Stimulated activated CD4-positive, alpha-beta T cell treated with anti-CD3 and anti-CD28 coated beads, Interleukin-1b, Interleukin-23, amount 100 ng/mL, for 1 hour (primary cell): ENCODE measurements around the gene ELOVL6.
"Not testable (repeated sequence)": the region's sequence is repeated elsewhere in the genome, so short reads cannot be mapped to it uniquely, and the experiment has no call there.

Experiments used
- DNase-seq, 2 donors: peaks; one replicate each; pipeline ENCODE4 v3.0.0-alpha.2; 2020; ENCODE audit warnings: low read depth in 2 of 2

The ELOVL6 gene

DNA sequence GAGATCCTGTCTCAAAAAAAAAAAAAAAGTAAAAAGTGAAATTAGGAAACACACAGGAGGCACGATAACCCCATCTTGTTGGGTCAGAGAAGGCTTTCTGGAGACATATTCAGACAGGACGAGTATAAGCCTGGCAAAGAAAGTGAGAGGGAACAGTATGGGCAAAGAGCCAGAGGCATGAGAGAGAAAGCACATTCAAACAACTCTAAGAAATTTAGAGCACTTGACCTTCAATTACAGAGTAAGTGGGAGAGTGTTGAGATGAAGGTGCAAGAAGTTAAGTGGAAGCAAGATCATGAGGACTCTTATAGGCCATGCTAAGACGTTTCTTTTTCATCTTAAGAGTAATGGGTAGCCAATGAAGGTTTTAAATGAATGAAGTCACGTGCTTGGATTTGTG, 70.4 kb downstream of the ELOVL6 start:
- no peak for DNase-seq

DNA sequence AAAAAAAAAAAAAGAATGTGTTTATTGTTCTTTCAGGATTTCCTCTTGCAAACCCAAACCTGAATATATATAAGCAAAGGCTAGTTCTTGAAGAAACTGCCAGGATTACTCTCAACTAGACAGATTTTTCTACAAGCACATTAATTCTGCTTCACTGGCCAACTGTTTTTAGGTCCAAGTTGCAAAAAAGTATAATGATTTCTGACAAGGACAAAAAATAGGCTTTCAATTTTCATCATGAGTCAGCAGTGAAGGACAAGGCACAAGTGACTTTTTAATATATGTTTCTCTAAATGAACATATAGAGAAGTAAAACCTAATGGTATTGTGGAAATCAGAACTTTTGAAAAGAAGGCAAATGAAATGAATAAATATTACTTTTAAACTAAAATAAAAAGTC, 73.7 kb downstream of the ELOVL6 start:
- no peak for DNase-seq

DNA sequence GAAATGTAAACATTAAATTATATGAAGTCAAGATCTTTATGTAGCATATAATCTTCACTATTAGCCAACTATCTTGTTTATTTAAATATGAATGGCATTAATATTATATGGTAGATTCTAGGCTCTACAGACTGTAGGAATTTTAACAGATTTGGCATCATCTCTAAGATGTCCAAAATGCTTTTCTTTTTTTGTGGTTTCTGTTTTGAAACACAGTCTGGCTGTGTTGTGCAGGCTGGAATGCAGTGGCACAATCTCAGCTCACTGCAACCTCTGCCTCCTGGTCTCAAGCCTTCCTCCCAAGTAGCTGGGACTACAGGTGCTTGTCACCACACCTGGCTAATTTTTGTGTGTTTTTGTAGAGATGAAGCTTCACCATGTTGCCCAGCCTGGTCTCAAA, 76.2 kb downstream of the ELOVL6 start:
- no peak for DNase-seq

DNA sequence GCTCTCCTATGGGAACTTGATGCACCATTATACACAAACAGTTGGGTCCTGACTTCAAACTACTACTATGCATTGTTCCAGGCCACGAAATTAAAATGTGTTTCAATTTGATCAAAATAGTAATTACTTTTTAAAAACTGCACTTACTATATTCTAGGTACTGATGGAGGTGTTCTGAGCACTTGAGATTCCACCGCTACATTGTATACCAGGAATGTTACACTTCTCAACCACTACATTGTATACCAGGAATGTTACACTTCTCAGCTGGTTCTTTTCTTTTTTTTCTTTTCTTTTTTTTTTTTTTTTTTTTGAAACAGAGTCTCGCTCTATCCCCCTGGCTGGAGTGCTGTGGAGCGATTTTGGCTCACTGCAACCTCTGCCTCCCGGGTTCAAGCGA, 77.9 kb downstream of the ELOVL6 start:
- DNase-seq: no peak

- no peak for DNase-seq
Measured at GRCh38 chr4:110119880-110120279, 78.5 kb downstream of the ELOVL6 start.

- DNase-seq: no peak
Measured at GRCh38 chr4:110119337-110119736, 79.1 kb downstream of the ELOVL6 start.

GRCh38 chr4:110112056-110112455, 86.4 kb downstream of the ELOVL6 start:
- DNase-seq: no peak

- no peak for DNase-seq
Measured at GRCh38 chr4:110109455-110109854, 89.0 kb downstream of the ELOVL6 start.

DNA sequence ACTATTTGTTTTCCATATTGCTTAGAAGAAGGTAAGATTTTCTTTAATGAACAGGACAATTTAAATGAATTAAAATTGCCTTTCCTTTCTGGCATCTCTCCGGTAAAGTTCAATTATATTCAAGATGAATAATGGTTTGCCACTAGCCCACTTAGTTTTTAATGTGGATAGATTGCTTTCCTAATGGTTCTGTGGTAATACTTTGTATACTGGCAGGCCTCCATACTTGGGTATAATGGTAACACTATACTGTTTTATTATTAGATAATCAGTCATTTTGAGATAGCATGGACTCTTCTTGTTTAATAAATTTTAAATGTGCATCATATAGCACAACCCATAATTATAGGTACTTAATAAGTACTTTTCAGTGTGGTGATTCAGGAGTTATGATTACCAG, 89.5 kb downstream of the ELOVL6 start:
- no peak for DNase-seq

DNA sequence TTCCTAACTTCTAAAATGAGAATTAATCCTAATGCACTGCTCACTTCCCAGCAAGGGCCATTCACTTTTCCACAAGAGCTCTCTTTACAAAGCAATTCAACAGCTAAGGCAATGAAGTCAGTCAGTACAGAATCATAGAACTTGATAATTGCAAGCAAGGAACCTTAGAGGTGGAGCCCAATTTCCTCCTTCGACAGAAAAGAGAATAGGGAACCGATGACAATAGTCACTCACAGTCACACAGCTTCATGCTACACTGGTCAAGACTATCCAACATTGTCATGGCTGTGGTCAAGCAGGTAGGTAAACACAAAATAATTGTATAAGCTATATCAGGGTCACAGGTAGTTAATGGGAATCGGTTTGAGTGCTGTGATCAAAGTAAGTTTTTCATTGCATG, 90.0 kb downstream of the ELOVL6 start:
- DNase-seq: no peak

- no peak for DNase-seq
Measured at GRCh38 chr4:110107866-110108265, 90.5 kb downstream of the ELOVL6 start.

GRCh38 chr4:110106931-110107296, 91.5 kb downstream of the ELOVL6 start:
- DNase-seq: no peak

- no peak for DNase-seq
Measured at GRCh38 chr4:110104661-110105060, 93.8 kb downstream of the ELOVL6 start.

DNA sequence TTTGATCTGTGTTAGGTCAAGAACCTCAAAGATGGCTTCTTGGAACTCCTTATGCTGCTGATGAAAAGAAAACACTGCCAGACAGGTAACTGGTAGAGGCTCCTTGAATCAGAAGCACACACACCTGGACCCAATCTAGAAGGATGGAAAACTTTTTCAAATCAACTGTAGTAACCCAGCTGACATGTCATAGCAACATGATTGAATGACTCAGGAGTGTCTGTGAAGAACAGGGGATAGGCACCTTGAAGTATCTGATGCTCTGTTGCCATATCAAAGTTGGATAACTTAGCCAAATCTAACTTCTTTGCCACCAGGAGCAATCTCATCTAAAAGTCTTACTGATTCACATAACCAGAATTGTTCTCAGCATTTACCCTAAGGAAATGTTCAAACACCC, 98.8 kb downstream of the ELOVL6 start:
- no peak for DNase-seq

DNA sequence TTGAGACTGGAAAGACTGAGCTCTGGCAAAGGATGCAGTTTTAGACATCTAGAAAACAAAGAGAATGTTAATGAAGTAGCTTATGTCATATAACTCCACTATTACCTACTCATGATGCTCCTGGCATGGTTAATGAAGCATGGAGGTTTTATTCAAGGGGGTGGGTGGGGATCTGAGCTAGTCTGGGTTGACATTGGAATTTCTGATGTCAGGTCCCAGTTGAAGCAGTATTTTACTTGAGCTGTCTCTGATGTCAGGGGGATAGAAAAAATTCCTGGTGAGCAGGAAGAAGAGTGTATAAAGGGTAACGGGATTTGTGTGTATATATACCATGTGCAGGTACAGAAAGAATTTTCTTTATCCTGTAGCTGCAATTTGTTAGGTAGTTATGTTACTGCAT, 102.0 kb downstream of the ELOVL6 start:
- DNase-seq: no peak

- DNase-seq: no peak
Measured at GRCh38 chr4:110092646-110093045, 105.8 kb downstream of the ELOVL6 start.

DNA sequence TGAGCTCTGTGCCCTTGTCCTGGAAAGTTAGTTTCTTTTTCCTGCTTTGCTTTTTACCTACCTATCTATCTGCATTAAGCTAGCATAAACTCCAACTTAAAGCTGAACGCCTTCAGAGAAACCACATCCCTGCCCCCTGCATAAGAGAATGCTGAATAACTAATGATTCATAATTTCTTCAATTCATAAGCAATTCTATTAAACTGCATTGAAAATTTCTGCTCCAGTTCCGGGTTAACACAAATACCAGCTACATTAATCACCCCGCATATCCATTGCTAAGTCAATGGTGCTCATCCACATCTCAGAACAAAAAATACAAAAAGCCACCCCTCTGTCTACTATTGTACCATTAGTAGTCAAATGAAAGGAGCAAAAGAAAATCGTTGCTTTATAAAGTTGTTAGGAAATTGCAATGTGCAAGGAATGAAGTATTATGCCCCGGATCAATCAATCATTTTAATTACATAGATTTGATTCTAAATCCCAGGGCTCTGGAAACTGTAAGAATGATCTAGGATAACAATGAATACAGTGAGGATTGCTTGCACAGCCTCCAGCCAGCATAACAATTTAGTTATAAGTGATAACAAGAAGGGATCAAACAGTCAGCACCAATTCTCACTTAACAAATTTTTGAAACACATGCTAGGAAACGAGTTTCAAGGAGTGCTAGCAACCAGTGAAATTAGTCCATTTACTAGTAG, 106.8 kb downstream of the ELOVL6 start:
- no peak for DNase-seq

GRCh38 chr4:110088670-110089069, 109.7 kb downstream of the ELOVL6 start:
- no peak for DNase-seq

- no peak for DNase-seq
Measured at GRCh38 chr4:110087070-110087708, 111.2 kb downstream of the ELOVL6 start.

GRCh38 chr4:110085131-110085530, 113.3 kb downstream of the ELOVL6 start:
- no peak for DNase-seq

DNA sequence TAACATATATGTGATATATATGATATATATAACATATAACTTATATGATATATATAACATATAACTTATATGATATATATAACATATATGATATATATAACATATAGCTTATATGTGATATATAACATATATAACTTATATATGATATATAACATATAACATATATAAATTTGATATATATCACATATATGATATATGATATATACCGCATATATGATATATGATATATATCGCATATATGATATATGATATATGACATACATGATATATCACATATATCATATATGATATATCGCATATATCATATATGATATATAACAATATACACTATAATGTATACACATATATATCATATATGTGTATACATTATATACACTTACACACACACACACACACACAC, 114.3 kb downstream of the ELOVL6 start:
- no peak for DNase-seq

- DNase-seq: not testable (repeated sequence)
Measured at GRCh38 chr4:110078148-110078547, 120.3 kb downstream of the ELOVL6 start.

- not testable (repeated sequence) for DNase-seq
Measured at GRCh38 chr4:110076828-110077227, 121.6 kb downstream of the ELOVL6 start.

DNA sequence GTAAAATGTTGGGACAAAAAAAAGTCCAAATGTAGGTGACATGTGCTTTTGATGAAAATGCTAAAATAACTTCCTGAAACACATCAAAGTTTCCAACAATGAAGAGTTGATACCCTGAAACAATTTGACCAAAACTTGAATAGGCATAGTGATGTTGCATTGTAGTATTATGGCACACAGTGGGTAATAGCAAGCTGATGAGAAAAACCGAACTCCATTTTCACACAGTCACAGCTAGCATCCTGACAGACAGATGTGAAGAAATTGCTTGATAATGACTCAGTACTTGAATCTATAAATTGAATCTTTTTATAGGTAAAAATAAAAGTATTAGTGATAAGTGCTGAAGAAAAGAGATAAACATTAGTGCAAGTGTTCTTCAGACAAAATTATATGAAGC, 122.5 kb downstream of the ELOVL6 start:
- no peak for DNase-seq
